GM19351 (cell line): ENCODE data around the gene ZCCHC10.
"Not testable (repeated sequence)": the region's sequence is repeated elsewhere in the genome, so short reads cannot be mapped to it uniquely, and the experiment has no call there.

Experiments used
- ATAC-seq: cut with Tn5 transposase; IDR thresholded peaks from one replicate; pipeline ENCODE4 v1.9.1; 2021; ENCODE audit warnings: mild to moderate bottlenecking, moderate library complexity; ENCODE audit not compliant: unreplicated experiment

ZCCHC10 gene

GRCh38 chr5:133046560-133046959 is 20.2 kb upstream of the ZCCHC10 start:
- ATAC-seq, result not testable (repeated sequence)

DNA sequence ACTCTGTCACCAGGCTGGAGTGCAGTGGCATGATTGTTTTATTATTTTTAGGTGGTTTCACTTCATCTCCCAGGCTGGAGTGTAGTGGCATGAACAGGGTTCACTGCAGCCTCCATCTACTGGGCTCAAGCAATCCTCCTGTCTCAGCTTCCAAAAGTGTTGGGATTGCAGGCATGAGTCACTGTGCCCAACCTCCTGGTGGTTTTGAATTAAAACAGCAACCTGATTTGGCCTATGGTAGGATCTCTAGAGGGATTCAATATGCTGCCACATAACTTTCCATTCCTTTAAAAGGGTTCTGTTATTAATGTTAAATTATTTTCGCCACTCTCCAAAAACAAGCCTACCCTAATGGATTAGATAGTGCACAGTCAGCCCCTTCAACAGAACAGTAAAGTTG is 15.6 kb upstream of the ZCCHC10 start:
- no peak for ATAC-seq

DNA sequence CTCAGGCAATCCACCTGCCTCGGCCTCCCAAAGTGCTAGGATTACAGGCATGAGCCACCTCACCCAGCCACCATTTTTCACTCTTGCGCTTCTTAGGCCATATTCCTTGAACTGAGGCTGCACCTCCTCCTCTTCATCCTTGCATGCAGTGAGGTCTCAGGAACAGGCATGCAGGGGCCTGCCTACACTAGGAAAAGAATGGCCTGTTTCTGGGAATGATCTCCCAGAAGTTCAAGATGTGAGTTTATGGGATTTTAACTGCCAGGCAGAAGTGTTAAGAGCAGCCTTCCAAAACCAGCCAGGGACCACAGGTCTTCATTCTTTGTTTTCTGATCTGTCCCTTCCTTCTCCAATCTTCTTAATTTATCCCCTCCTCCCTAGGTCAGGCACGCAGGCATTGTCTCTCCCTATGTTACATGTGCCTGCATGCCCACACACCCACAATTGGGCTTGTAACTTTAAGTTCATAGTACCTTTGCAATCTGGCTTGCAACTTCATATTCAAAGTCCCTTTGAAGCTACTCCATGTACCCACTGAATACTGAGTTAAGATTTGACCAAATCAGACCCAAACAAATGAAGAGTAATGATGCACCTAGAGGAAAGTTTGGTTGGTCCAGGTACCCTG is 14.9 kb upstream of the ZCCHC10 start:
- no peak for ATAC-seq

DNA sequence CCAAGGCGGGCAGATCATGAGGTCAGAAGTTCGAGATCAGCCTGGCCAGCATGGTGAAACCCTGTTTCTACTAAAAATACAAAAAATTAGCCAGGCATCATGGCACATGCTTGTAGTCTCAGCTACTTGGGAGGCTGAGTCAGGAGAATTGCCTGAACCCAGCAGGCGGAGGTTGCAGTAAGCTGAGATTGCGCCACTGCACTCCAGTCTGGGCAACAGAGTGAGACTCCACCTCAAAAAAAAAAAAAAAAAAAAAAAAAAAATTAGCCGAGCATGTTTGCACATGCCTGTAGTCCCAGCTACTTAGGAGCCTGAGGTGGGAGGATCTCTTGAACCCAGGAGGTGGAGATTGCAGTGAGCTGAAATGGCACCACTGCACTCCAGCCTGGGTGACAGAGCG is 10.3 kb upstream of the ZCCHC10 start:
- not testable (repeated sequence) for ATAC-seq

GRCh38 chr5:133035224-133035623 is 8.9 kb upstream of the ZCCHC10 start:
- ATAC-seq, result no peak

DNA sequence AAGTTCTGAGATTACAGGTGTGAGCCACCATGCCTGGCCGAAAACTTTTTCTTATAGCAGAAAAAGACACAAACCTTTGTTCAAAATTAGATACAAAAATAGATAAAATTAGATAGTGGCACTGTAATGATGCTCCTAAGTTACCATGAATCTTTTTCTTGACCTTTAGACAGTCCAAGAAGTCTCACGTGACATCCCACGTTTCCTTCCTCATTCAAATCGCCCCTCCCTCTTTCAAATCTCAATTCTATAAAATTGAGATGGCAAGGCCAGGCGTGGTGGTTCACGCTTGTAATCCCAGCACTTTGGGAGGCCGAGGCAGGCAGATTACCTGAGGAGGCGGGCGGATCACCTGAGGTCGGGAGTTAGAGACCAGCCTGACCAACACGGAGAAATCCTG is 7.7 kb upstream of the ZCCHC10 start:
- ATAC-seq, result no peak

DNA sequence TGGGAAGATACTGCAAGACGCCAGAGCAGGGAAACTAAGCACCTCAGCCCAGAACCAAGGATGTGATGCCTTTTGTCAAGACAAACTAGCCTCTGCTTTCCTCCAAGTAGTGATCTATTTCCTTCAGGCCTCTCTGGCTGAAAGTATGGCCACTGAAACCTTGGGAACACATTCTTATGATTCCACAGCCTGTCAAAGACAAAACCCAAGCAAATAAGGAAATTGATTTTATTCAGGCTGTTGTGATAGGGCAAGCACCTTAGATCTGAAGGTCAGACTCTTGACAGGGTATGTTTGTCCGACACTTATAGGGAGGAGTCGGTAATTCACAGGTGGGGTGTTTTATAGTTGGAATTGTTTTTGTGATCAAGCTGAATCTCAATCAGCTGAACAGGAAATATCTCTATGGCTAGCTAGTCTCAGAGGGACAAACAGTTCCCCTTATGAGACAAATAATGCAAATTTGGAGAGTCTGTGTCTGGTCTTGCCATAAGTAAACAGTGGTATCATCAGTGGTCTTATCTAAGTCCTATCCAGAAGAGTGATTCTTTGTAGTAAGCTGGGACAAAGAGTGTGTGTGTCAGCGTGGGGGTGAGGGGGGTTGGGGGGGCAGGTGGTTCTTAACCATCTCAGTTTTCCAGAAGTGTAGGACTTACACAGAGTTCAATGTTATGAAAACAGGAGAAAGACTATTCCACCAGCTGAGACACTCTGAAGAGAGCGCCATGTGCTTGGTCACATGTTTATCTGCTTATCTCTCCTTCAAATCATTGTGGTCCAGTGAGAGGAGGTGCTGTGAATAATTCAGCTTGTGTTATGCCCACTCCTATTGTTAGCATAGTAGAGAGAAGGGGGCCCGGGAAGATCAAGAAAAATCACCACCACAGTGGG is 6.7 kb upstream of the ZCCHC10 start:
- ATAC-seq, result peak; percentile 68

DNA sequence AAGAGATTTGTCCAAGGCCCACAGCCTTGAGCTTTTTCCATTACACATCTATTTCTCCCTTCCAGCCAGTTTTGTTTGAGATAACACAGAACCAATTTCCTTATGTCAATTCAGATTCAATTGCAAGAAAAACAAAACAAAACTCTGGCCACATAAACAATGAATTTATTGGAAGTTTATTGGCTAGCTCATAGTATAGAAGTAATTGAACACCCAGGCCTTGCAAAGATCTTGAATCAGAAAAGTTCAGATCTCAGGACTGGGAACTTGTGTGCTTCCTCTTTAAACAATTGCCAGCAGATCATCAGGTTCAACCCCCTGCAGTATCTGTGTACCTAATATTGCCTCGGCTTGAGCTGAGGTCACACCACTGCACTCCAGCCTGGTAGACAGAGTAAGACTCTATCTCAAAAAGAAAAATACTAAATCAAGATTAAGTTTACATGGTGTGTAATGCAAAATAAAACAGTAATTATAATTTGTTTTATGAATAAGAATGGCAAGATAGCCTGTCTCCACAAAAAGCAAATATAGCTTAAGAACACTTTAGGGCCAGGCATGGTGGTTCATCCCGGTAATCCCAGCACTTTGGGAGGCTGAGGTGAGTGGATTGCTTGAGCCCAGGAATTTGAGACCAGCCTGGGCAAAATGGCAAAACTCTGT is 4.1 kb upstream of the ZCCHC10 start:
- ATAC-seq, result no peak

DNA sequence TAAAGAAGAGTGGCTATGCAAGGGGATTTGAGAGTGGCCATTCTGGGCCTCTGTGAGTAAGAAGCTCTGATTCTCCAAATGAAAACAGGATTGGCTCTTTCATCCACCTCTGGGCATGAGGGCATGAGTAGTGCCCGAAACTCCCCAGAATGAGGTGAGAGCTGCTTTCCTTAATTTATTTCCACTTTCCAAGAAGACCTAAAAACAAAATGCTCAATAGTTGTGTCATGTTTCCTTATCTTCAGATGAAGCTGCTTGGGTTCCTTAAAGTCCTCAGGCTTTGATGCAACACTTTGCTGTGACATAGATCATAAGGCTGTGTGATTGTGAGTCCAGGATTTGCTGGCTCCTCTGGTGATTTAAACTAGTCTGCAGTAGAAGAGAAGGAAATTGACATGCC is 3.1 kb upstream of the ZCCHC10 start:
- no peak for ATAC-seq

DNA sequence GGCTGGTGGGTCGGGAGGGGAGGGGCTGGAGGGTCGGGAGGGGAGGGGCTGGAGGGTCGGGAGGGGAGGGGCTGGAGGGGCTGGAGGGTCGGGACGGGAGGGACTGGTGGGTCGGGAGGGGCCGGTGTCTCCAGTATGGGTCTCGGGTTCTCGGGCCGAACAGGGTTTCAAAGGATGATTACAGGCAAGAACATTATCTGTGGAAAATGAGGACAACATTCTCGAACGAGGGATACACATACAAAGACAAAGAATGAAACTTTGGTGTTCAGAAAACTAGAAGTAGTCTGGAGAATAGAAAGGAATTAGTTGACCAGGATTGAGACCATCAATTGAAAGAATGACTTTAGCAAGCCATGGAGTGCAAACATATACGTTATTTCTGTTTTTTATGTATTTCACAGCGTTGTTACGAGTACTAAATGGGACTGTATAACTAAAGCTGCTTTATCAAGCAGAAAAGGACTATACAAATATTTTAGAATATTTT is 360 bp upstream of the ZCCHC10 start:
- ATAC-seq, result no peak

DNA sequence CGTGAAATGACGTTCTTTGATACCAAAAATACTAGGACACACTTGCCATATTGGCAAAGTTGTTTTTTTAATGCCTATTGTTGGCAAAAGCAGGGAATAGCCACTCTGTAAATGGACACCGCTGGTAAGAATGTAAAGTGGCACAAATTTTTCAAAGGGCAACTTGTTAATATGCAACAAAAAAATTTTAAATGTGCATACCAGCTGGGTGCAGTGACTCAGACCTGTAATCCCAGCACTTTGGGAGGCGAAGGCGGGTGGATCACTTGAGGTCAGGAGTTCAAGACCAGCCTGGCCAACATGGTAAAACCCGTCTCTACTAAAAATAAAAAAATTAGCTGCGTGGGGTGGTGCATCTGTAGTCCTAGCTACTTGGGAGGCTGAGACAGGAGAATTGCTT is 6.9 kb downstream of the ZCCHC10 start:
- not testable (repeated sequence) for ATAC-seq

DNA sequence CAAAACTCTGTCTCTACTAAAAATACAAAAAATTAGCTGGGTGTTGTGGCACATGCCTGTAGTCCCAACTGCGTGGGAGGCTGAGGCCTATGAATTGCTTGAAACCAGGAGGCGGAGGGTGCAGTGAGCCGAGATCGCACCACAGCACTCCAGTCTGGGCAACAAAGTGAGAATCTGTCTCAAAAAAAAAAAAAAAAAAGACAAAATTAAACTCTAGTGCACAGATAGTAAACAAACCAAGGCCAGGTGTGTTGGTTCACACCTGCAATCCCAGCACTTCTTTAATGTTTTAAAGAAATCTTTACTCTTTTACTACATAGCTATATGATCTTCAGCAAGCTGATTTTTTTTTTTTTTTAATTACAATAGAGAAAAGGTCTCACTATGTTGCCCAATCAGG is 8.4 kb downstream of the ZCCHC10 start:
- no peak for ATAC-seq

GRCh38 chr5:133015466-133015865 is 10.9 kb downstream of the ZCCHC10 start:
- no peak for ATAC-seq

DNA sequence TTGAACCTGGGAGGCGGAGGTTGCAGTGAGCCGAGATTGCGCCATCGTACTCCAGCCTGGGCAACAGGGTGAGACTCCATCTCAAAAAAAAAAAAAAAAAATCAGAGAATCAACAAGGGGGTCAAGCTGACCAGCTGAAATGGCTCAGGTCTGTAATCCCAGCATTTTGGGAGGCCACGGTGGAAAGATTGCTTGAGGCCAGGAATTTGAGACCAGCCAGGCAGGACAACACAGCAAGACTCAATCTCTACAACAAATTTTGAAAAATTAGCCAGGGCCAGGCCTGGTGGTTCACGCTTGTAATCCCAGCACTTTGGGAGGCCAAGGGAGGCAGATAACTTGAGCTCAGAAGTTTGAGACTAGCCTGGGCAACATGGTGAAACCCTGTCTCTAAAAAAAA is 17.9 kb downstream of the ZCCHC10 start:
- not testable (repeated sequence) for ATAC-seq

DNA sequence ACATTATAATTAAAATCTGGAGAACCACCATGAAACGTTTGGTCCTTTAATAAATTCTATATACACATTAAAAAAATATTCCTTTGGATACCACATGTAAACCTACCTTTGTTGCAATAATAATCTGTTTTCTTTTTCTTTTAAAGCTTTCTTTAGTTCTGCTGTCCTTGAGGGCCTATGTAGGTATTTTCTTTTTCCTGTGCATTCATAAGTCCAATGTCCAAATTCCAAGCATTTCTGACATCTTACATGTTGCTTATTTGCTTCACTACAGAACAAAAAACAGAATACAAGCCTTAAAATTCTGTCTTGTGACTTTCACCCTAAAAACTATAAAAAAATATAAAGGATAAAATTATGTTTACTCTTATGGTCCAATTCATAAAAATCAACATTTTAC is 19.7 kb downstream of the ZCCHC10 start:
- ATAC-seq, result no peak

DNA sequence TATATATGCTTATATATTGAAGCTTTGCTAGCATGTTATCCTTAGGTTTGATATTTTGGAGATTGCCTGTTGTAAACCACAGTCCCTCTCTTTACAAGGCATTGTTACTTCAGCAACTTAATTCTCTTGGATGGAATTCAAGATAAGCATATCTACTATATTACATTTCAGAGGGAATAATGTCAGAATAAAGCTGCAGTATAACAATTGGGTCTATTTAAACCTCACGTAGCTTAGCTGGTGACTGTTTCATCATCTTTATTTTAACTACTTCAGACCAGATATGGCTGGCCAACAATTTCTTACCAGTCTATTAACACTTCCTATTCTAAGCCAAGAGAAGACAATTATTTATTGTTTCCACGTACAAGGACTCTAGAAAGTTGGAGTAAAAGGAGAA is 27.1 kb downstream of the ZCCHC10 start:
- ATAC-seq, result no peak

DNA sequence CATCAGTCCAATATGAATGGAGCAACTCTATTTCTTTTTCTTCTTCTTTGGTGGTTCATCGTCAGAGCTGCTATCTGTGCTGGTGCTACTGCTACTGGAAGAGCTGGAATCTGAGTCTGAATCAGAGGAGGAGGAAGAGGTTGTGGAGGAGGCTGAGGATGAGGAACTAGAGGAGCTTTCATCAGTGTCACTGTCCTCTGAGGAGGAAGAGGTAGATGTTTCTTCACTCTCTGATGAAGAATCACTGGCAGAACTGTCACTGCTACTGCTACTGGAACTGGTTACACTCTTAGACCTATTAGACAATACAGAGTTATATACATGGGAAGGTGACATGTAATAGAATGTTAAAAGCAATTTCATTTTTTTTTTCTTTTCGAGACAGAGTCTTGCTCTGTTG is 27.8 kb downstream of the ZCCHC10 start:
- ATAC-seq, result no peak

- no peak for ATAC-seq
Observed at GRCh38 chr5:132996307-132996706, 30.0 kb downstream of the ZCCHC10 start.

- no peak for ATAC-seq
Observed at GRCh38 chr5:132987531-132988408, 38.6 kb downstream of the ZCCHC10 start.

GRCh38 chr5:132982971-132983370 is 43.4 kb downstream of the ZCCHC10 start:
- ATAC-seq, result not testable (repeated sequence)

DNA sequence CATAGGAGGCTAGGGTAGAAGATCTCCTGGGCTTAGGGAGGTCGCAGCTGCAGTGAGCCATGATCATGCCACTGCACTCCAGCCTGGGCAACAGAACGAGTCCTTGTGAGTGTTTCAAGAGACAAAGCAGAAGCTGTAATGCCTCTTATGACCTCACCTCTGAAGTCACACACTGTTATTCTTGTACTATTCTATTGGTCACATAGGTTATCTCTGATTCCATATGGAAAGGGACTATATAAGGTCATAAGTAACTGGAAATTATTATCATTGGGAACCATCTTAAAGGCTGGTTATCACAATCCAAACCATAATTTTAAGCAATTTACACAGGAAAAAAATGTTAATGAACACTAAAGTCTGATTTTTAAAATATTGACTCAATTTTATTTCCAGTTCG is 45.1 kb downstream of the ZCCHC10 start:
- ATAC-seq, result no peak
